ENCODE measurements around the gene CNGB1.

- TF ChIP-seq, protein P1, sequence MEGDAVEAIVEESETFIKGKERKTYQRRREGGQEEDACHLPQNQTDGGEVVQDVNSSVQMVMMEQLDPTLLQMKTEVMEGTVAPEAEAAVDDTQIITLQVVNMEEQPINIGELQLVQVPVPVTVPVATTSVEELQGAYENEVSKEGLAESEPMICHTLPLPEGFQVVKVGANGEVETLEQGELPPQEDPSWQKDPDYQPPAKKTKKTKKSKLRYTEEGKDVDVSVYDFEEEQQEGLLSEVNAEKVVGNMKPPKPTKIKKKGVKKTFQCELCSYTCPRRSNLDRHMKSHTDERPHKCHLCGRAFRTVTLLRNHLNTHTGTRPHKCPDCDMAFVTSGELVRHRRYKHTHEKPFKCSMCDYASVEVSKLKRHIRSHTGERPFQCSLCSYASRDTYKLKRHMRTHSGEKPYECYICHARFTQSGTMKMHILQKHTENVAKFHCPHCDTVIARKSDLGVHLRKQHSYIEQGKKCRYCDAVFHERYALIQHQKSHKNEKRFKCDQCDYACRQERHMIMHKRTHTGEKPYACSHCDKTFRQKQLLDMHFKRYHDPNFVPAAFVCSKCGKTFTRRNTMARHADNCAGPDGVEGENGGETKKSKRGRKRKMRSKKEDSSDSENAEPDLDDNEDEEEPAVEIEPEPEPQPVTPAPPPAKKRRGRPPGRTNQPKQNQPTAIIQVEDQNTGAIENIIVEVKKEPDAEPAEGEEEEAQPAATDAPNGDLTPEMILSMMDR (IDR thresholded peaks at IDR 0.05), result no peak
- no peak for TF ChIP-seq POLR2AphosphoS5 (IDR thresholded peaks at IDR 0.05)
Measured at GRCh38 chr16:57888128-57888527, 82.8 kb downstream of the CNGB1 start.
